Heart left ventricle (tissue), 16 donors: ENCODE data around the gene LPIN3. TPM values are rescaled to one million over a fixed set of nuclear protein-coding genes. Genes with fewer than 3 reads are reported as not detected.

ENCODE experiments used
- ATAC-seq, 4 donors: fragments of 200-7000 bp; cut with Tn5 transposase; one replicate each; pipeline ENCODE4 v1.9.1; 2020 to 2022; ENCODE audit warnings: moderate library complexity in 4 of 4, mild to moderate bottlenecking in 3 of 4, moderate number of reproducible peaks in 1 of 4
- DNase-seq, 5 donors: peaks; one replicate each; pipeline ENCODE4 v3.0.0-alpha.2; 2020
- H3K27ac ChIP-seq, 12 donors: fragments of 200-600 bp; sonication (generic) in 4 of 12; one replicate each; pipeline versions ENCODE4 v1.5.0 to v1.8.0; 2016 to 2022; ENCODE audit warnings: mild to moderate bottlenecking in 2 of 12
- H3K27me3 ChIP-seq, 9 donors: fragments of 200-600 bp; sonication (generic) in 2 of 9; one replicate each; pipeline versions ENCODE4 v1.5.1 to v1.8.0; 2016 to 2022; ENCODE audit warnings: mild to moderate bottlenecking in 3 of 9
- H3K36me3 ChIP-seq, 9 donors: fragments of 200-600 bp; sonication (generic) in 2 of 9; one replicate each; pipeline versions ENCODE4 v1.5.0 to v1.8.0; 2018 to 2022; ENCODE audit warnings: mild to moderate bottlenecking in 2 of 9
- H3K4me1 ChIP-seq, 12 donors: fragments of 200-600 bp; sonication (generic) in 4 of 12; one replicate each; pipeline versions ENCODE4 v1.5.0 to v1.8.0; 2016 to 2022; ENCODE audit warnings: mild to moderate bottlenecking in 3 of 12
- H3K4me3 ChIP-seq, 12 donors: fragments of 200-600 bp; sonication (generic) in 4 of 12; one replicate each; pipeline versions ENCODE4 v1.5.0 to v1.8.0; 2017 to 2022; ENCODE audit warnings: mild to moderate bottlenecking in 9 of 12, moderate library complexity in 4 of 12
- H3K9me3 ChIP-seq, 12 donors: fragments of 200-600 bp; sonication (generic) in 4 of 12; one replicate each; pipeline versions ENCODE4 v1.5.0 to v1.8.0; 2016 to 2022; ENCODE audit warnings: mild to moderate bottlenecking in 1 of 12
- POLR2A ChIP-seq, 2 donors: fragments of 450-650 bp; IDR thresholded peaks; one replicate each; pipeline ENCODE4 v1.6.1; 2017; ENCODE audit warnings: antibody characterized with exemption in 2 of 2, mild to moderate bottlenecking in 2 of 2, moderate library complexity in 2 of 2
- WGBS, 4 donors: extraction: QIAGEN DNeasy Blood & Tissue Kit in 2 of 4; methylation state at CpG; one replicate each; pipeline versions ENCODE4 v1.1.5 to v1.1.7; 2013 to 2018; 5-methylcytosine and 5-hydroxymethylcytosine counted together
- intact Hi-C, 10 donors: fragments of 100-400 bp; cut with DNase I; formaldehyde crosslinking; loops; one replicate each; pipeline versions ENCODE4 v1.11.1 to v1.14.2; 2022
- polyA plus RNA-seq, 2 donors: library from polyadenylated mRNA; stranded (reverse); fragments of 200-250 nt; gene quantifications; one replicate each; pipeline ENCODE4 v1.2.3, GENCODE V29; 2013
- total RNA-seq, 9 donors: library from RNA; depleted of rRNA in 2 of 9; stranded (reverse); fragments of >200 nt in 2 of 9; fragmentation: NEBNext Ultra II Directional in 3 of 9; extraction: Animal tissue kit (Norgen Biotek cat#: 25700) in 3 of 9; gene quantifications; one replicate each; pipeline versions ENCODE4 v1.1.0 to v1.2.4, GENCODE V29; 2016 to 2023
- TF ChIP-seq, protein P1 (sequence below), 12 donors: fragments of 200-600 bp; sonication (generic) in 4 of 12; IDR thresholded peaks; one replicate each; pipeline versions ENCODE4 v1.5.0 to v1.8.0; 2018 to 2022; ENCODE audit warnings: antibody characterized with exemption in 12 of 12, mild to moderate bottlenecking in 5 of 12
- donor health status: ischemic (EF 13 %, LVEDD 7.1; RV severe dilation, severe dysfunction).
- donor health status: healthy with polysubstance abuse.
- donor health status: DM: no; HTN: yes; CAD: no.
- donor health status: DM: no; HTN: no; CAD: no.
- donor health status: ischemic (EF 25% LVEDD 6.9; RV normal size, moderate dysfunction).
- donor health status: ischemic (EF 25% LVEDD 5.7; RV mildly dilated, moderate dysfunction).
- donor health status: healthy.
- donor health status: DM: yes; HTN: yes; CAD: no.
- donor health status: ischemic (EF 35%, LVEDD 5.7; RV mildly dilated, moderate dysfunction).
- donor health status: nonischemic (EF 11% LVEDD 7.7; RV severe dilation, severe dysfunction).
- donor health status: DM: yes; HTN: yes; CAD: no.
- donor health status: PGD.
- donor health status: ischemic (EF 29% LVEDD 5.4; RV normal size, mild dysfunction).
- donor health status: nonischemic (EF 23%, LVEDD 6.1; RV moderate dilation, normal function).

The LPIN3 gene
- total and polyA plus RNA-seq, 11 donors: 12.8 to 24.1 (median 19.0) TPM

- intact Hi-C loops: no loop called here
- no peak for ATAC-seq
- no peak overlapping the region for H3K27ac ChIP-seq
- H3K27me3 ChIP-seq: no peaks in the 10 kb centered on the region
- peaks cover 0 to 3% (median 0%) of the 10 kb centered on the region in 12 donors for H3K4me1 ChIP-seq
- no peaks in the 10 kb centered on the region for H3K9me3 ChIP-seq
- no peak overlapping the region for H3K4me3 ChIP-seq
- TF ChIP-seq POLR2A (IDR thresholded peaks at IDR 0.05): no peak
- TF ChIP-seq, protein P1, sequence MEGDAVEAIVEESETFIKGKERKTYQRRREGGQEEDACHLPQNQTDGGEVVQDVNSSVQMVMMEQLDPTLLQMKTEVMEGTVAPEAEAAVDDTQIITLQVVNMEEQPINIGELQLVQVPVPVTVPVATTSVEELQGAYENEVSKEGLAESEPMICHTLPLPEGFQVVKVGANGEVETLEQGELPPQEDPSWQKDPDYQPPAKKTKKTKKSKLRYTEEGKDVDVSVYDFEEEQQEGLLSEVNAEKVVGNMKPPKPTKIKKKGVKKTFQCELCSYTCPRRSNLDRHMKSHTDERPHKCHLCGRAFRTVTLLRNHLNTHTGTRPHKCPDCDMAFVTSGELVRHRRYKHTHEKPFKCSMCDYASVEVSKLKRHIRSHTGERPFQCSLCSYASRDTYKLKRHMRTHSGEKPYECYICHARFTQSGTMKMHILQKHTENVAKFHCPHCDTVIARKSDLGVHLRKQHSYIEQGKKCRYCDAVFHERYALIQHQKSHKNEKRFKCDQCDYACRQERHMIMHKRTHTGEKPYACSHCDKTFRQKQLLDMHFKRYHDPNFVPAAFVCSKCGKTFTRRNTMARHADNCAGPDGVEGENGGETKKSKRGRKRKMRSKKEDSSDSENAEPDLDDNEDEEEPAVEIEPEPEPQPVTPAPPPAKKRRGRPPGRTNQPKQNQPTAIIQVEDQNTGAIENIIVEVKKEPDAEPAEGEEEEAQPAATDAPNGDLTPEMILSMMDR (IDR thresholded peaks at IDR 0.05): no peak
- no peaks in the 10 kb centered on the region for H3K36me3 ChIP-seq
- DNase-seq: no peak
- 81 to 88% (median 84%) methylated on average over 2 of the region's 2 CpGs for WGBS, 4 donors
Observed at GRCh38 chr20:41379551-41379950, 38.9 kb downstream of the LPIN3 start.

GRCh38 chr20:41380551-41381193 is 40.1 kb downstream of the LPIN3 start:
- Histone ChIP-seq H3K27me3 (no peaks in the 10 kb centered on the region), H3K36me3 (no peaks in the 10 kb centered on the region), H3K4me3 (no peak overlapping the region), H3K9me3 (no peaks in the 10 kb centered on the region), H3K4me1 (peaks cover 0 to 3% (median 0%) of the 10 kb centered on the region in 12 donors), H3K27ac (no peak overlapping the region)
- TF ChIP-seq POLR2A (IDR thresholded peaks at IDR 0.05): no peak
- TF ChIP-seq, protein P1 (IDR thresholded peaks at IDR 0.05): no peak
- intact Hi-C loops: no loop called here
- 73 to 78% (median 75%) methylated on average over 11 to 12 of the region's 12 CpGs for WGBS, 4 donors
- ATAC-seq: no peak
- no peak for DNase-seq

GRCh38 chr20:41382791-41383305 is 42.2 kb downstream of the LPIN3 start:
- WGBS, 4 donors: 68 to 79% (median 76%) methylated on average over 7 of the region's 7 CpGs
- peaks cover 0 to 19% (median 12%) of the 10 kb centered on the region in 12 donors for H3K4me1 ChIP-seq
- H3K36me3 ChIP-seq: no peaks in the 10 kb centered on the region
- ATAC-seq: peak in 1 of 4 donors; percentile 32
- H3K27ac ChIP-seq: peak overlapping the region in 3 of 12 donors; percentile 20 to 52 (median 38)
- H3K9me3 ChIP-seq: no peaks in the 10 kb centered on the region
- intact Hi-C loops: no loop called here
- no peaks in the 10 kb centered on the region for H3K27me3 ChIP-seq
- TF ChIP-seq, protein P1 (IDR thresholded peaks at IDR 0.05): no peak
- no peak for TF ChIP-seq POLR2A (IDR thresholded peaks at IDR 0.05)
- DNase-seq: no peak
- no peak overlapping the region for H3K4me3 ChIP-seq

- Histone ChIP-seq H3K9me3 (no peaks in the 10 kb centered on the region), H3K4me3 (no peak overlapping the region), H3K36me3 (no peaks in the 10 kb centered on the region), H3K4me1 (peaks cover 0 to 25% (median 13%) of the 10 kb centered on the region in 12 donors), H3K27me3 (no peaks in the 10 kb centered on the region), H3K27ac (peak overlapping the region in 9 of 12 donors; percentile 27 to 80 (median 58))
- ATAC-seq (peak; percentile 44 to 81 (median 80)), DNase-seq (peak in 4 of 5 donors; percentile 60 to 82 (median 66))
- 59 to 67% (median 63%) methylated on average over 14 of the region's 14 CpGs for WGBS, 4 donors
- intact Hi-C loops: no loop called here
- TF ChIP-seq, protein P1 (IDR thresholded peaks at IDR 0.05): no peak
- no peak for TF ChIP-seq POLR2A (IDR thresholded peaks at IDR 0.05)
Observed at GRCh38 chr20:41386502-41387427, 46.1 kb downstream of the LPIN3 start.
